T47D (cell line): ENCODE data around the gene SLC18B1.

Experiments
- DNase-seq, 2 experiments: peaks; one replicate each; pipeline versions ENCODE4 v3.0.0 to v3.0.0-alpha.2; 2011 to 2012; ENCODE audit warnings: low read depth in 1 of 2, low spot score in 1 of 2
- JUND ChIP-seq: IDR thresholded peaks from 2 replicates; pipeline ENCODE4 v1.6.1; 2012; ENCODE audit warnings: low read depth
- in situ Hi-C: cut with HindIII; loops from 2 replicates; pipeline ENCODE4 v1.10.0; 2016; ENCODE audit warnings: low sequenced_read_pairs, low pct_unique_long_range_greater_than_20kb

Gene SLC18B1

DNA sequence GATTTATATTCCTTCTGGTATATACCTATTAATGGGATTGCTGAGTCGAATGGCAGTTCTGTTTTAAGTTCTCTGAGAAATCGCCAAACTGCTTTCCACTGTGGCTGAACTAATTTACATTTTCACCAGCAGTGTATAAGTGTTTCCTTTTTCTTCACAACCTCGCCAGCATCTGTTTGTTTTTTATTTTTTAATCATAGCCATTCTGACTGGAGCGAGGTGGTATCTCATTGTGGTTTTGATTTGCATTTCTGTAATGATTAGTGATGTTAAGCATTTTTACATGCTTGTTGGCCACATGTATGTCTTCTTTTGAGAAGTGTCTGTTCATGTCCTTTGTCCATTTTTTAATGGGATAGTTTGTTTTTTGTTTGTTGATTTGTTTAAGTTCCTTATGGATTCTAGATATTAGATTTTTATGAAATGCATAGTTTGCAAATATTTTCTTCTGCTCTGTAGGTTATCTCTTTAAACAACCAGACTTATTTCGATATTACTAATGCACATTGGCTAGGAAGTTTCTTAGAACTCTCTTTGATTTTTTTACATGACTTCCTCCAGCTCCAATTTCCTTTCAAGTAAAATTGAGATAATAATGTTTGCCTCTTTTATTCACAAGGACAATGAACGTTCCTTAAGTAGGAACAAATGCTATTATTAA lies 72.4 kb downstream of the SLC18B1 start:
- in situ Hi-C loops = no loop called here
- TF ChIP-seq JUND = no peak
- DNase-seq = no peak

GRCh38 chr6:132725471-132725870 lies 73.0 kb downstream of the SLC18B1 start:
- in situ Hi-C loops = no loop called here
- DNase-seq = no peak
- TF ChIP-seq JUND = no peak

DNA sequence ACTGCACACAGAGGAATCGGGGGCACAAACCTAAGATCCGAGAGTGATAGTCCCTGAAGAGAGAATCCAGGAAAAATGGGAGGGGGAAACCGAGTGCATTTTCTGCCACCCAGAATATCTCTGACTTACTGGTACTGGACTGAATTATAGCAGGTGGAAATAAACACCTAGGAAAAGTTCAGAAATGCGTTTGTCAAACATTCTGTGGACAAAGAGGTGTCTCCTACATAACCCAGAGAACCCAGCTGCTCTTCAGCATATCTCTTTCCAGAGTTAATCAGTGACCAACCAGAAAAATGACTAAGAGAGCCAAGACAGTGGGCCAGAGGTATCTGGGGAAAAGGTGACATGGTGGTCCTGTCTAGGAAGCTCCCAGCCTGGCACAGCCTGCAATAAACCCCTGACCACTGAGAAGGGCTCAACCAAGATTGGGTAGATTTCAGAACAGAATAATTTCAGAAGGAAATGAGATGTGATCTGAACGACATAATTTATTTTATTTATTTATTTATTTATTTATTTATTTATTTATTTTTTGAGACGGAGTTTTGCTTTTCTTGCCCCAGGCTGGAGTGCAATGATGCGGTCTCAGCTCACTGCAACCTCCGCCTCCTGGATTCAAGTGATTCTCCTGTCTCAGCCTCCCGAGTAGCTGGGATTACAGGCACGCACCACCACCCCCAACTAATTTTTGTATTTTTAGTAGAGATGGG lies 78.5 kb downstream of the SLC18B1 start:
- in situ Hi-C loops = no loop called here
- DNase-seq = no peak
- no peak for TF ChIP-seq JUND
